Measurements from ENCODE around the gene ATXN7L2. TPM values are rescaled to one million over a fixed set of nuclear protein-coding genes. Genes with fewer than 3 reads are reported as not detected.

The ATXN7L2 gene
- polyA plus RNA-seq, 1 donor from 2014 or later = 16.9 TPM

GRCh38 chr1:109466452-109467300 lies 17.0 kb upstream of the ATXN7L2 start, which contains the start of gene SYPL2:
SYPL2 (plus strand) TSS chr1:109466546; CDS start chr1:109466844, 298 bp downstream.
- Histone ChIP-seq H3K27me3 (ENCODE audit: insufficient read depth, low read depth, low read length) (peaks cover 84% of the 10 kb centered on the region), H3K9ac (ENCODE audit: low read length) (no peak within 1 kb of the TSS), H3K4me2 (ENCODE audit: low read length) (no peak within 1 kb of the TSS), H3K36me3 (ENCODE audit: insufficient read depth, low read length) (no peaks in the 10 kb centered on the region), H3K27ac (ENCODE audit: low read length) (no peak within 1 kb of the TSS), H3K4me3 (ENCODE audit: low read length) (peak within 1 kb of the TSS; percentile 55), H2AFZ (ENCODE audit: low read depth, low read length) (no peak within 1 kb of the TSS), H3K9me2 (ENCODE audit: insufficient read depth, low read length) (no peaks in the 10 kb centered on the region), H3K9me3 (ENCODE audit: low read length) (no peaks in the 10 kb centered on the region), H4K20me1 (ENCODE audit: insufficient read depth) (no peaks in the 10 kb centered on the region), H3F3A (ENCODE audit: insufficient read depth, low read length, poor library complexity, severe bottlenecking) (no peaks in the 10 kb centered on the region), H3K79me2 (replicated peaks; ENCODE audit: insufficient read depth, low read length) (no peaks in the 10 kb centered on the region)
- no peak for TF ChIP-seq TAF1 (IDR thresholded peaks at IDR 0.05; ENCODE audit: low read depth)
- peak; percentile 53 for TF ChIP-seq EZH2 (IDR thresholded peaks at IDR 0.05; ENCODE audit: borderline replicate concordance, insufficient read depth, low read length, poor library complexity, severe bottlenecking)

GRCh38 chr1:109467301-109467777 lies 16.4 kb upstream of the ATXN7L2 start:
- no peak for TF ChIP-seq MXI1 (conservative IDR thresholded peaks at IDR 0.05; ENCODE audit: poor library complexity, severe bottlenecking)
- TF ChIP-seq CTCF (IDR thresholded peaks at IDR 0.05; ENCODE audit: poor library complexity, severe bottlenecking) = no peak
- no peak for TF ChIP-seq REST (IDR thresholded peaks at IDR 0.05; ENCODE audit: borderline replicate concordance)
- no peak for TF ChIP-seq EP300 (conservative IDR thresholded peaks at IDR 0.05; ENCODE audit: poor library complexity, severe bottlenecking)
- no peak for TF ChIP-seq RAD21 (conservative IDR thresholded peaks at IDR 0.05)
- no peak for TF ChIP-seq EZH2 (IDR thresholded peaks at IDR 0.05; ENCODE audit: borderline replicate concordance, insufficient read depth, low read length, poor library complexity, severe bottlenecking)
- no peak for TF ChIP-seq TAF1 (IDR thresholded peaks at IDR 0.05; ENCODE audit: low read depth)
- no peak for TF ChIP-seq POLR2AphosphoS5 (IDR thresholded peaks at IDR 0.05)
- no peak for TF ChIP-seq SMC3 (conservative IDR thresholded peaks at IDR 0.05; ENCODE audit: poor library complexity)
- Histone ChIP-seq H3K79me2 (replicated peaks; ENCODE audit: insufficient read depth, low read length) (no peaks in the 10 kb centered on the region), H3K9me2 (ENCODE audit: insufficient read depth, low read length) (no peaks in the 10 kb centered on the region), H2AFZ (ENCODE audit: low read depth, low read length) (no peak overlapping the region), H3K27ac (ENCODE audit: low read length) (no peak overlapping the region), H3K9me3 (ENCODE audit: low read length) (no peaks in the 10 kb centered on the region), H3F3A (ENCODE audit: insufficient read depth, low read length, poor library complexity, severe bottlenecking) (no peaks in the 10 kb centered on the region), H3K36me3 (ENCODE audit: insufficient read depth, low read length) (no peaks in the 10 kb centered on the region), H4K20me1 (ENCODE audit: insufficient read depth) (no peaks in the 10 kb centered on the region), H3K27me3 (ENCODE audit: insufficient read depth, low read depth, low read length) (peaks cover 84% of the 10 kb centered on the region), H3K4me3 (ENCODE audit: low read length) (no peak overlapping the region), H3K4me2 (ENCODE audit: low read length) (no peak overlapping the region), H3K9ac (ENCODE audit: low read length) (no peak overlapping the region)
